Type B pancreatic cell (in vitro differentiated cells): Measurements from ENCODE around the gene PDE3B. TPM values are rescaled to one million over a fixed set of nuclear protein-coding genes. Genes with fewer than 3 reads are reported as not detected.
"Not testable (repeated sequence)": the region's sequence is repeated elsewhere in the genome, so short reads cannot be mapped to it uniquely, and the experiment has no call there.

ENCODE experiments used
- DNase-seq: peaks from one replicate; pipeline ENCODE4 v3.0.0; 2021; ENCODE audit warnings: mixed read lengths; ENCODE audit not compliant: unreplicated experiment; ENCODE audit errors: extremely low spot score
- H3K27ac Mint-ChIP-seq: 2 replicates; pipeline ENCODE4 v1.8.0; 2021; ENCODE audit warnings: mild to moderate bottlenecking, mixed read lengths
- H3K27me3 Mint-ChIP-seq: 2 replicates; pipeline ENCODE4 v1.8.0; 2021; ENCODE audit warnings: mixed read lengths
- H3K36me3 Mint-ChIP-seq: 2 replicates; pipeline ENCODE4 v1.8.0; 2021; ENCODE audit warnings: mixed read lengths
- H3K4me1 Mint-ChIP-seq: one replicate; pipeline ENCODE4 v1.8.0; 2021; ENCODE audit warnings: mixed read lengths; ENCODE audit not compliant: unreplicated experiment
- H3K4me3 Mint-ChIP-seq: 2 replicates; pipeline ENCODE4 v1.8.0; 2021; ENCODE audit warnings: mild to moderate bottlenecking, mixed read lengths
- H3K9me3 Mint-ChIP-seq: 2 replicates; pipeline ENCODE4 v1.8.0; 2021; ENCODE audit warnings: mixed read lengths
- CTCF ChIP-seq: fragments of 200-600 bp; sonication (generic); conservative IDR thresholded peaks from 2 replicates; pipeline ENCODE4 v1.5.0; 2021; ENCODE audit warnings: antibody characterized with exemption, mild to moderate bottlenecking
- total RNA-seq: library from RNA; stranded (reverse); gene quantifications from 2 replicates; pipeline ENCODE4 v1.2.1, GENCODE V29; 2021; ENCODE audit warnings: low replicate concordance

The PDE3B gene
- total RNA-seq, 1 donor from 2014 or later: 16.6 TPM

GRCh38 chr11:14623036-14623435 lies 20.6 kb upstream of the PDE3B start:
- Mint-ChIP-seq H3K9me3 (no peaks in the 10 kb centered on the region), H3K27ac (no peak overlapping the region), H3K27me3 (no peaks in the 10 kb centered on the region), H3K4me1 (no peaks in the 10 kb centered on the region), H3K4me3 (no peak overlapping the region), H3K36me3 (no peaks in the 10 kb centered on the region)
- no peak for TF ChIP-seq CTCF
- DNase-seq: no peak

- no peaks in the 10 kb centered on the region for H3K27me3 Mint-ChIP-seq
- H3K4me3 Mint-ChIP-seq: no peak overlapping the region
- no peak for TF ChIP-seq CTCF
Observed at GRCh38 chr11:14625586-14626205, 17.9 kb upstream of the PDE3B start.

DNA sequence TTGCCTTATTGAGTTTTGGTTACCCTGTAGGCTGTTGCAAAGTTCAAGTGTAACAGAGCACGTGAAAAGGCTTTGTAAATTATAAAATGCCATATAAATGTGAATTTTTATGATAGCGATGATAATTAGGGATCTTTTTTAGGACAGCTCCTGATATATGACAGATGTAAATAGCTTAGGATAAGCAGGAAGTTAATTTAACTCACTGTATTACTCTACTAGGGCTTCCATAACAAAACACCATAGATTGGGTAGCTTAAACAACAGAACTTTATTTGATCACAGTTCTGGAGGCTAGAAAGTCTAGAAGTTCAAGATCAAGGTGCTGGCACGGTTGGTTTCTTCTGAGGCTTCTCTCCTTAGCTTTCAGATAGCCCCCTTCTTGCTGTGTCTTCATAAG lies 17.0 kb upstream of the PDE3B start:
- no peak for TF ChIP-seq CTCF
- no peak overlapping the region for H3K4me3 Mint-ChIP-seq
- H3K9me3 Mint-ChIP-seq: peaks cover 4% of the 10 kb centered on the region
- no peak overlapping the region for H3K27ac Mint-ChIP-seq
- H3K36me3 Mint-ChIP-seq: no peaks in the 10 kb centered on the region
- no peak for DNase-seq
- H3K4me1 Mint-ChIP-seq: no peaks in the 10 kb centered on the region
- no peaks in the 10 kb centered on the region for H3K27me3 Mint-ChIP-seq

More at GRCh38 chr11:14625586-14626205, 17.9 kb upstream of the PDE3B start:
- DNase-seq: no peak
- Mint-ChIP-seq H3K36me3 (no peaks in the 10 kb centered on the region), H3K4me1 (no peaks in the 10 kb centered on the region), H3K27ac (no peak overlapping the region), H3K9me3 (no peaks in the 10 kb centered on the region)

DNA sequence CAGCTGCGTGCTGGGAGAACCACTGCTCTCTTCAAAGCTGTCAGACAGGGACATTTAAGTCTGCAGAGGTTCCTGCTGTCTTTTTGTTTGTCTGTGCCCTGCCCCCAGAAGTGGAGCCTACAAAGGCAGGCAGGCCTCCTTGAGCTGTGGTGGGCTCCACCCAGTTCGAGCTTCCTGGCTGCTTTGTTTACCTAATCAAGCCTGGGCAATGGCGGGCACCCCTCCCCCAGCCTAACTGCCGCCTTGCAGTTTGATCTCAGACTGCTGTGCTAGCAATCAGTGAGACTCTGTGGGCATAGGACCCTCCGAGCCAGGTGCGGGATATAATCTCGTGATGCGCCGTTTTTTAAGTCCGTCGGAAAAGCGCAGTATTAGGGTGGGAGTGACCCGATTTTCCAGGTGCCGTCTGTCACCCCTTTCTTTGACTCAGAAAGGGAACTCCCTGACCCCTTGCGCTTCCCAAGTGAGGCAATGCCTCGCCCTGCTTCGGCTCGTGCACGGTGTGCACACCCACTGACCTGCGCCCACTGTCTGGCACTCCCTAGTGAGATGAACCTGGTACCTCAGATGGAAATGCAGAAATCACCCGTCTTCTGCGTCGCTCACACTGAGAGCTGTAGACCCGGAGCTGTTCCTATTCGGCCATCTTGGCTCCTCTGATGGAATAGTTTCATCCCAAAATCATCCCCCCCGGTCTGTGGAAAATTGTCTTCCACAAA lies 9.9 kb upstream of the PDE3B start:
- not testable (repeated sequence) for H3K27me3 Mint-ChIP-seq, DNase-seq, H3K4me1 Mint-ChIP-seq, H3K4me3 Mint-ChIP-seq, H3K27ac Mint-ChIP-seq, H3K36me3 Mint-ChIP-seq, H3K9me3 Mint-ChIP-seq

- no peak for DNase-seq
- Mint-ChIP-seq H3K36me3 (no peaks in the 10 kb centered on the region), H3K27ac (no peak overlapping the region), H3K27me3 (no peaks in the 10 kb centered on the region), H3K9me3 (peaks cover 4% of the 10 kb centered on the region), H3K4me3 (no peak overlapping the region), H3K4me1 (no peaks in the 10 kb centered on the region)
- no peak for TF ChIP-seq CTCF
Observed at GRCh38 chr11:14634813-14635212, 8.8 kb upstream of the PDE3B start.

DNA sequence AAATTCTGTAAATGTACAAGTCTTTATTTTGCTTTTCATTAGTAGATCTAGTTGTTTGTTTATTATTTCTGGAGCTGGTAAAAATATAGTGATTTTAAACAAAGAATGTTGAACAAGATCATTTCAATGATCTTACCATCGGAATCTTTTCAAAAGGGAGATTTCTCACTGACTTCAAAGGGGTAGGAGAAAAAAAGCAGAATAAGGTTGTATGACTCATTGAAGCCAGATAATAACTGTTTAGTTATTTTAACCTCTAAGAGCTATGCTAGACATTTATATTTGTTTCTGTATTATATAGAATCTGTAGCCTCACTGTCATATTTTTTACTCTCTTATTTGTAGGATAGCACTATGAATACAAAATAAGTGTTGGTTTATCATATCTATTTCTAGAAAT lies 8.1 kb upstream of the PDE3B start:
- no peak overlapping the region for H3K27ac Mint-ChIP-seq

More for the DNA sequence above, 8.1 kb upstream of the PDE3B start:
- no peak for DNase-seq
- no peaks in the 10 kb centered on the region for H3K36me3 Mint-ChIP-seq
- no peaks in the 10 kb centered on the region for H3K4me1 Mint-ChIP-seq
- H3K27me3 Mint-ChIP-seq: no peaks in the 10 kb centered on the region
- TF ChIP-seq CTCF: no peak
- H3K9me3 Mint-ChIP-seq: peaks cover 4% of the 10 kb centered on the region
- H3K4me3 Mint-ChIP-seq: no peak overlapping the region
